ENCODE results near the gene SLC20A1. TPM values are rescaled to one million over a fixed set of nuclear protein-coding genes. Genes with fewer than 3 reads are reported as not detected.
A peak's percentile ranks its signal among the peaks of the same experiment; 100 is the strongest.

SLC20A1 gene
- total RNA-seq, 1 donor from 2014 or later = 77.2 TPM

- peak; percentile 7 for DNase-seq (ENCODE audit: low spot score)
Measured at GRCh38 chr2:112709703-112710102, 64.0 kb downstream of the SLC20A1 start.

- DNase-seq (ENCODE audit: low spot score) = no peak
Measured at GRCh38 chr2:112710956-112711750, 65.4 kb downstream of the SLC20A1 start.

GRCh38 chr2:112712465-112712864 lies 66.7 kb downstream of the SLC20A1 start:
- no peak for DNase-seq (ENCODE audit: low spot score)

- DNase-seq (ENCODE audit: low spot score) = no peak
Measured at GRCh38 chr2:112712903-112713584, 67.3 kb downstream of the SLC20A1 start.

Other genes starting within 250 kb of the SLC20A1 start
- 20.1 TPM for gene RGPD8, start 212.3 kb upstream of the SLC20A1 start, total RNA-seq
- gene TTL, start 163.8 kb upstream of the SLC20A1 start, total RNA-seq = 22.2 TPM
- gene POLR1B, start 103.5 kb upstream of the SLC20A1 start, total RNA-seq = 28.7 TPM
- gene CHCHD5, start 61.3 kb upstream of the SLC20A1 start, total RNA-seq = 43.0 TPM
- not detected for gene NT5DC4, start 75.1 kb downstream of the SLC20A1 start, total RNA-seq
- 1.2 TPM for gene CKAP2L, start 118.7 kb downstream of the SLC20A1 start, total RNA-seq
- gene IL1A, start 138.6 kb downstream of the SLC20A1 start, total RNA-seq = 5.9 TPM
- gene IL1B, start 190.8 kb downstream of the SLC20A1 start, total RNA-seq = 3.5 TPM

All from ureter (tissue), 1 donor.